Measurements from ENCODE around the gene DGCR2. TPM values are rescaled to one million over a fixed set of nuclear protein-coding genes. Genes with fewer than 3 reads are reported as not detected.
A peak's percentile ranks its signal among the peaks of the same experiment; 100 is the strongest.

DGCR2 gene
- total and polyA plus RNA-seq, 3 experiments from 2014 or later, result 26.9 to 51.7 (median 28.4) TPM

- Mint-ChIP-seq H3K4me1 (peaks cover 18 to 27% (median 27%) of the 10 kb centered on the region in 3 donors), H3K27ac (no peak overlapping the region), H3K4me3 (no peak overlapping the region), H3K9me3 (no peaks in the 10 kb centered on the region), H3K27me3 (no peaks in the 10 kb centered on the region), H3K36me3 (peaks cover 4 to 78% (median 13%) of the 10 kb centered on the region in 3 donors)
- Histone ChIP-seq H3K9me3 (ENCODE audit: low read length) (no peaks in the 10 kb centered on the region), H3K4me3 (ENCODE audit: low read length) (no peak overlapping the region), H3K36me3 (ENCODE audit: insufficient read depth, low read length) (peaks cover 60% of the 10 kb centered on the region), H3K27me3 (ENCODE audit: insufficient read depth, low read length, poor library complexity, severe bottlenecking) (no peaks in the 10 kb centered on the region), H3K4me1 (ENCODE audit: insufficient read depth, low read length) (peaks cover 17% of the 10 kb centered on the region), H3K27ac (ENCODE audit: low read depth, low read length) (no peak overlapping the region)
- DNase-seq, result no peak
- ChIA-PET CTCF (no interaction called here), POLR2A (no interaction called here)
These were observed 17.8 kb upstream of the DGCR2 start for GRCh38 chr22:19139974-19140373.

- H3K27me3 ChIP-seq (ENCODE audit: insufficient read depth, low read length, poor library complexity, severe bottlenecking), result no peaks in the 10 kb centered on the region
- ChIA-PET CTCF (no interaction called here), POLR2A (no interaction called here)
- no peak for DNase-seq
- no peaks in the 10 kb centered on the region for H3K27me3 Mint-ChIP-seq
- H3K36me3 ChIP-seq (ENCODE audit: insufficient read depth, low read length), result peaks cover 69% of the 10 kb centered on the region
- peaks cover 16% of the 10 kb centered on the region for H3K4me1 ChIP-seq (ENCODE audit: insufficient read depth, low read length)
- peak overlapping the region in 1 of 8 donors; percentile 68 for H3K27ac Mint-ChIP-seq
- peaks cover 9 to 18% (median 17%) of the 10 kb centered on the region in 3 donors for H3K4me1 Mint-ChIP-seq
- no peak overlapping the region for H3K4me3 Mint-ChIP-seq
- peaks cover 4 to 82% (median 13%) of the 10 kb centered on the region in 3 donors for H3K36me3 Mint-ChIP-seq
- no peak overlapping the region for H3K27ac ChIP-seq (ENCODE audit: low read depth, low read length)
- H3K4me3 ChIP-seq (ENCODE audit: low read length), result no peak overlapping the region
- H3K9me3 Mint-ChIP-seq, result no peaks in the 10 kb centered on the region
- H3K9me3 ChIP-seq (ENCODE audit: low read length), result no peaks in the 10 kb centered on the region
These were observed 16.8 kb upstream of the DGCR2 start for GRCh38 chr22:19139001-19139356.

GRCh38 chr22:19138217-19139000 is 16.2 kb upstream of the DGCR2 start:
- peaks cover 74% of the 10 kb centered on the region for H3K36me3 ChIP-seq (ENCODE audit: insufficient read depth, low read length)
- H3K27ac ChIP-seq (ENCODE audit: low read depth, low read length), result no peak overlapping the region
- no peaks in the 10 kb centered on the region for H3K27me3 ChIP-seq (ENCODE audit: insufficient read depth, low read length, poor library complexity, severe bottlenecking)
- DNase-seq, result no peak
- peaks cover 10% of the 10 kb centered on the region for H3K4me1 ChIP-seq (ENCODE audit: insufficient read depth, low read length)
- H3K27me3 Mint-ChIP-seq, result no peaks in the 10 kb centered on the region
- H3K36me3 Mint-ChIP-seq, result peaks cover 4 to 85% (median 12%) of the 10 kb centered on the region in 3 donors
- POLR2A ChIA-PET, result no interaction called here
- H3K4me3 ChIP-seq (ENCODE audit: low read length), result no peak overlapping the region
- H3K4me3 Mint-ChIP-seq, result no peak overlapping the region
- CTCF ChIA-PET, result interaction anchor here (1.0 kb wide), 1 partner anchor 14 kb away, joined by 3 read pairs; no protein-coding TSS in a partner anchor
- no peak overlapping the region for H3K27ac Mint-ChIP-seq
- H3K9me3 Mint-ChIP-seq, result no peaks in the 10 kb centered on the region
- no peaks in the 10 kb centered on the region for H3K9me3 ChIP-seq (ENCODE audit: low read length)
- H3K4me1 Mint-ChIP-seq, result peaks cover 6 to 13% (median 11%) of the 10 kb centered on the region in 3 donors

GRCh38 chr22:19137384-19138216 is 15.4 kb upstream of the DGCR2 start:
- H3K27me3 ChIP-seq (ENCODE audit: insufficient read depth, low read length, poor library complexity, severe bottlenecking), result no peaks in the 10 kb centered on the region
- no peaks in the 10 kb centered on the region for H3K27me3 Mint-ChIP-seq
- no peaks in the 10 kb centered on the region for H3K9me3 Mint-ChIP-seq
- DNase-seq, result no peak
- no peak overlapping the region for H3K4me3 ChIP-seq (ENCODE audit: low read length)
- H3K27ac Mint-ChIP-seq, result peak overlapping the region in 2 of 8 donors; percentile 47 to 60
- POLR2A ChIA-PET, result no interaction called here
- peaks cover 4 to 92% (median 12%) of the 10 kb centered on the region in 3 donors for H3K36me3 Mint-ChIP-seq
- no peaks in the 10 kb centered on the region for H3K9me3 ChIP-seq (ENCODE audit: low read length)
- no peak overlapping the region for H3K4me3 Mint-ChIP-seq
- H3K27ac ChIP-seq (ENCODE audit: low read depth, low read length), result no peak overlapping the region
- CTCF ChIA-PET, result interaction anchor here (1.0 kb wide), 1 partner anchor 15 kb away, joined by 3 read pairs; no protein-coding TSS in a partner anchor
- peaks cover 6% of the 10 kb centered on the region for H3K4me1 ChIP-seq (ENCODE audit: insufficient read depth, low read length)
- peaks cover 73% of the 10 kb centered on the region for H3K36me3 ChIP-seq (ENCODE audit: insufficient read depth, low read length)
- peaks cover 4 to 10% (median 9%) of the 10 kb centered on the region in 3 donors for H3K4me1 Mint-ChIP-seq

- peaks cover 67% of the 10 kb centered on the region for H3K36me3 ChIP-seq (ENCODE audit: insufficient read depth, low read length)
- H3K36me3 Mint-ChIP-seq, result peaks cover 4 to 93% (median 12%) of the 10 kb centered on the region in 3 donors
- POLR2A ChIA-PET, result no interaction called here
- no peaks in the 10 kb centered on the region for H3K9me3 Mint-ChIP-seq
- H3K27ac ChIP-seq (ENCODE audit: low read depth, low read length), result no peak overlapping the region
- peak overlapping the region in 3 of 8 donors; percentile 17 to 77 (median 60) for H3K27ac Mint-ChIP-seq
- no peak overlapping the region for H3K4me3 Mint-ChIP-seq
- no peak overlapping the region for H3K4me3 ChIP-seq (ENCODE audit: low read length)
- DNase-seq, result no peak
- CTCF ChIA-PET, result no interaction called here
- H3K27me3 Mint-ChIP-seq, result no peaks in the 10 kb centered on the region
- H3K27me3 ChIP-seq (ENCODE audit: insufficient read depth, low read length, poor library complexity, severe bottlenecking), result no peaks in the 10 kb centered on the region
- peaks cover under 1% of the 10 kb centered on the region for H3K4me1 ChIP-seq (ENCODE audit: insufficient read depth, low read length)
- no peaks in the 10 kb centered on the region for H3K9me3 ChIP-seq (ENCODE audit: low read length)
- H3K4me1 Mint-ChIP-seq, result peaks cover 2 to 9% (median 6%) of the 10 kb centered on the region in 3 donors
These were observed 14.7 kb upstream of the DGCR2 start for GRCh38 chr22:19136915-19137314.

GRCh38 chr22:19134874-19135273 is 12.7 kb upstream of the DGCR2 start:
- H3K27ac Mint-ChIP-seq, result peak overlapping the region in 1 of 8 donors; percentile 63

GRCh38 chr22:19134176-19134831 is 12.1 kb upstream of the DGCR2 start:
- no peak overlapping the region for H3K4me3 ChIP-seq (ENCODE audit: low read length)
- H3K4me1 ChIP-seq (ENCODE audit: insufficient read depth, low read length), result no peaks in the 10 kb centered on the region
- H3K9me3 ChIP-seq (ENCODE audit: low read length), result no peaks in the 10 kb centered on the region
- H3K27ac ChIP-seq (ENCODE audit: low read depth, low read length), result no peak overlapping the region
- no peaks in the 10 kb centered on the region for H3K27me3 Mint-ChIP-seq
- H3K36me3 ChIP-seq (ENCODE audit: insufficient read depth, low read length), result peaks cover 50% of the 10 kb centered on the region
- no peaks in the 10 kb centered on the region for H3K9me3 Mint-ChIP-seq
- DNase-seq, result no peak
- no peaks in the 10 kb centered on the region for H3K27me3 ChIP-seq (ENCODE audit: insufficient read depth, low read length, poor library complexity, severe bottlenecking)
- peak overlapping the region in 2 of 8 donors; percentile 15 to 63 for H3K27ac Mint-ChIP-seq
- ChIA-PET POLR2A (no interaction called here), CTCF (interaction anchor here (1.6 kb wide), 1 partner anchor 10 kb away, joined by 5 read pairs; the partner anchor contains the start of gene ESS2)
- H3K4me3 Mint-ChIP-seq, result no peak overlapping the region
- peaks cover 4 to 78% (median 7%) of the 10 kb centered on the region in 3 donors for H3K36me3 Mint-ChIP-seq
- H3K4me1 Mint-ChIP-seq, result peaks cover 0 to 4% (median 2%) of the 10 kb centered on the region in 3 donors

More at GRCh38 chr22:19134874-19135273, 12.7 kb upstream of the DGCR2 start:
- Histone ChIP-seq H3K36me3 (ENCODE audit: insufficient read depth, low read length) (peaks cover 55% of the 10 kb centered on the region), H3K27me3 (ENCODE audit: insufficient read depth, low read length, poor library complexity, severe bottlenecking) (no peaks in the 10 kb centered on the region), H3K9me3 (ENCODE audit: low read length) (no peaks in the 10 kb centered on the region), H3K4me3 (ENCODE audit: low read length) (no peak overlapping the region), H3K4me1 (ENCODE audit: insufficient read depth, low read length) (no peaks in the 10 kb centered on the region), H3K27ac (ENCODE audit: low read depth, low read length) (no peak overlapping the region)
- CTCF ChIA-PET, result interaction anchor here (1.6 kb wide), 1 partner anchor 10 kb away, joined by 5 read pairs; the partner anchor contains the start of gene ESS2
- no peak overlapping the region for H3K4me3 Mint-ChIP-seq
- H3K27me3 Mint-ChIP-seq, result no peaks in the 10 kb centered on the region
- H3K9me3 Mint-ChIP-seq, result no peaks in the 10 kb centered on the region
- POLR2A ChIA-PET, result no interaction called here
- H3K36me3 Mint-ChIP-seq, result peaks cover 4 to 83% (median 7%) of the 10 kb centered on the region in 3 donors
- H3K4me1 Mint-ChIP-seq, result peaks cover 0 to 4% (median 2%) of the 10 kb centered on the region in 3 donors
- DNase-seq, result no peak
